Measurements from ENCODE around the gene RAD18. TPM values are rescaled to one million over a fixed set of nuclear protein-coding genes. Genes with fewer than 3 reads are reported as not detected.

Gene RAD18
- total RNA-seq, 1 experiment from 2014 or later, result 14.9 TPM

GRCh38 chr3:8964436-8965370, 1.4 kb upstream of the RAD18 start:
- DNase-seq (ENCODE audit: low spot score), result peak; percentile 55

GRCh38 chr3:8962226-8962861, 928 bp downstream of the RAD18 start:
- no peak for DNase-seq (ENCODE audit: low spot score)

GRCh38 chr3:8959668-8960067, 3.6 kb downstream of the RAD18 start:
- DNase-seq (ENCODE audit: low spot score), result no peak

GRCh38 chr3:8954938-8955763, 8.1 kb downstream of the RAD18 start:
- DNase-seq (ENCODE audit: low spot score), result no peak

GRCh38 chr3:8953313-8953712, 10.0 kb downstream of the RAD18 start:
- DNase-seq (ENCODE audit: low spot score), result no peak

GRCh38 chr3:8952130-8952529, 11.1 kb downstream of the RAD18 start:
- no peak for DNase-seq (ENCODE audit: low spot score)

- no peak for DNase-seq (ENCODE audit: low spot score)
These were observed 17.2 kb downstream of the RAD18 start for GRCh38 chr3:8945890-8946600.

GRCh38 chr3:8942746-8943488, 20.4 kb downstream of the RAD18 start:
- no peak for DNase-seq (ENCODE audit: low spot score)

- no peak for DNase-seq (ENCODE audit: low spot score)
These were observed 21.2 kb downstream of the RAD18 start for GRCh38 chr3:8942115-8942514.

- DNase-seq (ENCODE audit: low spot score), result peak; percentile 19
These were observed 25.3 kb downstream of the RAD18 start for GRCh38 chr3:8938021-8938420.

- peak; percentile 10 for DNase-seq (ENCODE audit: low spot score)
These were observed 25.9 kb downstream of the RAD18 start for GRCh38 chr3:8937064-8938020.

GRCh38 chr3:8932507-8932906, 30.8 kb downstream of the RAD18 start:
- no peak for DNase-seq (ENCODE audit: low spot score)

GRCh38 chr3:8931342-8931741, 31.9 kb downstream of the RAD18 start:
- no peak for DNase-seq (ENCODE audit: low spot score)

GRCh38 chr3:8929860-8930259, 33.4 kb downstream of the RAD18 start:
- DNase-seq (ENCODE audit: low spot score), result no peak

- DNase-seq (ENCODE audit: low spot score), result no peak
These were observed 48.8 kb downstream of the RAD18 start for GRCh38 chr3:8914491-8914890.

GRCh38 chr3:8911781-8912180, 51.5 kb downstream of the RAD18 start:
- no peak for DNase-seq (ENCODE audit: low spot score)

- DNase-seq (ENCODE audit: low spot score), result no peak
These were observed 54.1 kb downstream of the RAD18 start for GRCh38 chr3:8909160-8909559.

GRCh38 chr3:8903191-8903590, 60.1 kb downstream of the RAD18 start:
- DNase-seq (ENCODE audit: low spot score), result no peak

GRCh38 chr3:8900869-8901268, 62.4 kb downstream of the RAD18 start:
- no peak for DNase-seq (ENCODE audit: low spot score)
